ENCODE measurements around the gene HMX1. TPM values are rescaled to one million over a fixed set of nuclear protein-coding genes. Genes with fewer than 3 reads are reported as not detected.

HMX1 gene
- total and polyA plus RNA-seq, 10 of the 15 experiments (the other 5 are each of a cell fraction or from before 2014, with no cell fraction given), result not detected

GRCh38 chr4:8906991-8907595, 35.5 kb upstream of the HMX1 start:
- POLR2A ChIA-PET, result no interaction called here
- Histone ChIP-seq H3K4me1 (ENCODE audit: control insufficient read depth, insufficient read depth, low read length) (no peaks in the 10 kb centered on the region), H3K27ac (ENCODE audit: control insufficient read depth, insufficient read depth) (no peak overlapping the region), H3K4me3 (no peak overlapping the region), H3K9ac (ENCODE audit: control insufficient read depth, insufficient read depth, low read length) (no peak overlapping the region), H3K36me3 (ENCODE audit: control insufficient read depth in 2 of 2, insufficient read depth in 2 of 2, low read length in 1 of 2) (no peaks in the 10 kb centered on the region), H3K79me2 (ENCODE audit: control insufficient read depth, insufficient read depth, low read length) (no peaks in the 10 kb centered on the region), H2AFZ (ENCODE audit: control insufficient read depth, low read depth, low read length) (no peak overlapping the region), H4K20me1 (ENCODE audit: control insufficient read depth, insufficient read depth) (no peaks in the 10 kb centered on the region), H3K9me3 (replicated peaks; ENCODE audit: control insufficient read depth, insufficient read depth, low read length) (no peaks in the 10 kb centered on the region; the same call in 2 of the 3 replicates), H3K27me3 (replicated peaks in 1 of 2; ENCODE audit: control insufficient read depth in 2 of 2, insufficient read depth in 2 of 2, low read length in 1 of 2) (no peaks in the 10 kb centered on the region; a peak in 1 of 4 replicates), H3K4me2 (ENCODE audit: control insufficient read depth, insufficient read depth) (no peak overlapping the region)
- FAIRE-seq (no peak), DNase-seq (ENCODE audit: low read depth, low spot score) (no peak), ATAC-seq (no peak)
- intact Hi-C loops (cut with micrococcal nuclease; ENCODE audit: unreplicated experiment), result no loop called here
- BruUV-seq (replicated peaks), result no TSS peak
- in situ Hi-C loops (cut with MboI), result no loop called here
- SMC1A ChIA-PET (ENCODE audit: uncharacterized antibody, unreplicated experiment), result no interaction called here
- CTCF ChIA-PET, result no interaction called here
- RAD21 ChIA-PET (ENCODE audit: unreplicated experiment), result no interaction called here
- WGBS (ENCODE audit: insufficient coverage, insufficient replicate concordance, low lambda C conversion rate, missing lambda C conversion rate), result 46% methylated on average over 22 of the region's 22 CpGs
- TF ChIP-seq ESRRA (IDR thresholded peaks at IDR 0.05; ENCODE audit: low read length) (no peak), ATF3 (IDR thresholded peaks at IDR 0.05; ENCODE audit: borderline replicate concordance, extremely low read depth, low read depth, low read length) (no peak), PRDM15 (CRISPR knock-in tag; IDR thresholded peaks at IDR 0.05) (no peak), ZNF687 (IDR thresholded peaks at IDR 0.05) (no peak), BCLAF1 (IDR thresholded peaks at IDR 0.05) (no peak), POLR2A (IDR thresholded peaks at IDR 0.05; ENCODE audit: low read depth, low read length) (no peak), CEBPB (IDR thresholded peaks at IDR 0.05; ENCODE audit: borderline replicate concordance in 1 of 2, low read depth in 2 of 2, low read length in 2 of 2) (no peak), SREBF1 (IDR thresholded peaks at IDR 0.05; ENCODE audit: low read length) (no peak), MYB (IDR thresholded peaks at IDR 0.05; ENCODE audit: borderline replicate concordance, low read depth, low read length) (no peak), JUNB (IDR thresholded peaks at IDR 0.05) (no peak), ZBED1 (IDR thresholded peaks at IDR 0.05; ENCODE audit: borderline replicate concordance) (no peak), LARP7 (IDR thresholded peaks at IDR 0.05) (no peak), EED (IDR thresholded peaks at IDR 0.05; ENCODE audit: low read depth) (no peak)
